GM04504 (cell line): ENCODE measurements around the gene NTMT1.
A peak's percentile ranks its signal among the peaks of the same experiment; 100 is the strongest.
"Not testable (repeated sequence)": the region's sequence is repeated elsewhere in the genome, so short reads cannot be mapped to it uniquely, and the experiment has no call there.

Source experiments
- DNase-seq: peaks from one replicate; pipeline ENCODE4 v3.0.0-alpha.2; 2012; ENCODE audit warnings: low read depth

The NTMT1 gene

GRCh38 chr9:129655154-129655553 is 29.2 kb downstream of the NTMT1 start:
- no peak for DNase-seq

GRCh38 chr9:129655696-129656095 is 29.7 kb downstream of the NTMT1 start:
- no peak for DNase-seq

GRCh38 chr9:129656795-129657390 is 30.9 kb downstream of the NTMT1 start:
- peak; percentile 51 for DNase-seq

GRCh38 chr9:129661029-129661428 is 35.1 kb downstream of the NTMT1 start:
- no peak for DNase-seq

- DNase-seq = not testable (repeated sequence)
Measured at GRCh38 chr9:129662239-129662638, 36.3 kb downstream of the NTMT1 start.

GRCh38 chr9:129664746-129665388 is 38.9 kb downstream of the NTMT1 start:
- no peak for DNase-seq

GRCh38 chr9:129665389-129665775 is 39.4 kb downstream of the NTMT1 start, which contains the start of gene PRRX2:
TSS of gene PRRX2 (plus strand) at chr9:129665647. CDS start at chr9:129665868, 221 bp downstream.
- DNase-seq = peak; percentile 50

GRCh38 chr9:129665814-129666520 is 40.0 kb downstream of the NTMT1 start:
- no peak for DNase-seq

GRCh38 chr9:129666575-129666974 is 40.6 kb downstream of the NTMT1 start:
- DNase-seq = no peak

GRCh38 chr9:129667378-129667777 is 41.4 kb downstream of the NTMT1 start:
- DNase-seq = no peak

- no peak for DNase-seq
Measured at GRCh38 chr9:129667850-129668249, 41.9 kb downstream of the NTMT1 start.

- peak; percentile 60 for DNase-seq
Measured at GRCh38 chr9:129669141-129669718, 43.3 kb downstream of the NTMT1 start.

GRCh38 chr9:129669946-129670345 is 44.0 kb downstream of the NTMT1 start:
- no peak for DNase-seq

GRCh38 chr9:129671065-129671464 is 45.1 kb downstream of the NTMT1 start:
- no peak for DNase-seq

GRCh38 chr9:129671519-129671918 is 45.6 kb downstream of the NTMT1 start:
- DNase-seq = no peak

GRCh38 chr9:129672702-129673101 is 46.7 kb downstream of the NTMT1 start:
- no peak for DNase-seq

- DNase-seq = no peak
Measured at GRCh38 chr9:129673602-129674001, 47.6 kb downstream of the NTMT1 start.

- DNase-seq = no peak
Measured at GRCh38 chr9:129674229-129674628, 48.3 kb downstream of the NTMT1 start.

GRCh38 chr9:129675620-129676019 is 49.7 kb downstream of the NTMT1 start:
- no peak for DNase-seq

GRCh38 chr9:129676287-129676686 is 50.3 kb downstream of the NTMT1 start:
- DNase-seq = no peak

GRCh38 chr9:129676975-129677374 is 51.0 kb downstream of the NTMT1 start:
- peak; percentile 62 for DNase-seq

GRCh38 chr9:129677456-129677855 is 51.5 kb downstream of the NTMT1 start:
- no peak for DNase-seq

- DNase-seq = no peak
Measured at GRCh38 chr9:129678844-129679243, 52.9 kb downstream of the NTMT1 start.
